Nephron (organoid): Measurements from ENCODE around the gene LAMTOR3.
"Not testable (repeated sequence)": the region's sequence is repeated elsewhere in the genome, so short reads cannot be mapped to it uniquely, and the experiment has no call there.

Experiments used
- H3K27ac Mint-ChIP-seq, 3 experiments: 2 replicates each; pipeline ENCODE4 v1.8.0; 2020; ENCODE audit warnings: mixed read lengths in 3 of 3, mild to moderate bottlenecking in 2 of 3, moderate library complexity in 1 of 3
- H3K27me3 Mint-ChIP-seq: 2 replicates; pipeline ENCODE4 v1.8.0; 2021; ENCODE audit warnings: low read depth, mild to moderate bottlenecking, moderate library complexity, mixed read lengths
- H3K36me3 Mint-ChIP-seq: 2 replicates; pipeline ENCODE4 v1.8.0; 2020; ENCODE audit warnings: low read depth, mixed read lengths
- H3K4me1 Mint-ChIP-seq: 2 replicates; pipeline ENCODE4 v1.8.0; 2020; ENCODE audit warnings: mixed read lengths
- H3K4me3 Mint-ChIP-seq, 3 experiments: 2 replicates each; pipeline ENCODE4 v1.8.0; 2020; ENCODE audit warnings: mild to moderate bottlenecking in 3 of 3, mixed read lengths in 3 of 3, moderate library complexity in 2 of 3
- H3K9me3 Mint-ChIP-seq: 2 replicates; pipeline ENCODE4 v1.8.0; 2020; ENCODE audit warnings: mixed read lengths
- TF ChIP-seq, protein P1 (sequence below), 3 experiments: fragments of 200-600 bp; sonication (generic); IDR thresholded peaks; one replicate each; pipeline ENCODE4 v1.5.0; 2021; ENCODE audit warnings: antibody characterized with exemption in 3 of 3; ENCODE audit not compliant: unreplicated experiment in 3 of 3

LAMTOR3 gene

DNA sequence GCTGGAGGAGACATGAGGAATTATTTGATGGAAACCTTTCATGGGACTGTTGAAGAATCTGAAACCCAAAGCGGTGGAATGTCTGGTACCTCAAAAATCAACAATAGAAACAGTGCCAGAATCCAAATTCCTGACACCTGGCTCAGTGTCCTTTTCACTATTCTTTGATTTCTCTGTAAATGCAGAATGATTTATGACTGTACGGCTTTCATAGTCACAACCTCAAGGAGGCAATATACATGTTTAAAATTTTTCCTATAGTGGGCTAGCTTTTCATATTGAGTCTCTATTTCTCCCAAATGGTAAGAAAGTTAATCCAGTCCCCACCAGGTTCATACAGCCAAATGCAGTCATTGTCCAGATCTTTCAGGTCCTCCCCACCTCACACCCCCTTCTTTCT, 58.3 kb downstream of the LAMTOR3 start:
- TF ChIP-seq, protein P1, sequence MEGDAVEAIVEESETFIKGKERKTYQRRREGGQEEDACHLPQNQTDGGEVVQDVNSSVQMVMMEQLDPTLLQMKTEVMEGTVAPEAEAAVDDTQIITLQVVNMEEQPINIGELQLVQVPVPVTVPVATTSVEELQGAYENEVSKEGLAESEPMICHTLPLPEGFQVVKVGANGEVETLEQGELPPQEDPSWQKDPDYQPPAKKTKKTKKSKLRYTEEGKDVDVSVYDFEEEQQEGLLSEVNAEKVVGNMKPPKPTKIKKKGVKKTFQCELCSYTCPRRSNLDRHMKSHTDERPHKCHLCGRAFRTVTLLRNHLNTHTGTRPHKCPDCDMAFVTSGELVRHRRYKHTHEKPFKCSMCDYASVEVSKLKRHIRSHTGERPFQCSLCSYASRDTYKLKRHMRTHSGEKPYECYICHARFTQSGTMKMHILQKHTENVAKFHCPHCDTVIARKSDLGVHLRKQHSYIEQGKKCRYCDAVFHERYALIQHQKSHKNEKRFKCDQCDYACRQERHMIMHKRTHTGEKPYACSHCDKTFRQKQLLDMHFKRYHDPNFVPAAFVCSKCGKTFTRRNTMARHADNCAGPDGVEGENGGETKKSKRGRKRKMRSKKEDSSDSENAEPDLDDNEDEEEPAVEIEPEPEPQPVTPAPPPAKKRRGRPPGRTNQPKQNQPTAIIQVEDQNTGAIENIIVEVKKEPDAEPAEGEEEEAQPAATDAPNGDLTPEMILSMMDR (IDR thresholded peaks at IDR 0.05; ENCODE audit: unreplicated experiment in 3 of 3), result no peak
- Mint-ChIP-seq H3K27ac (no peak overlapping the region), H3K9me3 (no peaks in the 10 kb centered on the region), H3K4me3 (no peak overlapping the region), H3K36me3 (no peaks in the 10 kb centered on the region), H3K4me1 (no peaks in the 10 kb centered on the region), H3K27me3 (no peaks in the 10 kb centered on the region)

DNA sequence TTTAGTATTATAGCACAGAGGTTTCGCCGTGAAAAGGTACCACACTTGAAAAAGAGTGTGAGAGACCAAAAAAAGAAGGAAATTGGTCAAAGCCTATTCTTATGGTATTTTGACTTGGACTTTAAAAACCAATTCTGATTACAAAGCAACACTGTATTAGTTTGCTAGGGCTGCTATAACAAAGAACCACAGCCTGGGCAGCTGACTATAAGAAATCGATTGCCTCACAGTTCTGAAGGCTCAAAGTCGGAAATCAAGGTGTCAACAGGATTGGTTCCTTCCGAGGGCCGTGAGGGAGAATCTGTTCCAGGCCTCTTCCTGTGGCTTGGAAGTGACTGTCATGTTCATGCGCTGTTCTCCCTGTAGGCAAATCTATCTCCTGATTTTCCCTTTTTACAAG, 59.7 kb downstream of the LAMTOR3 start:
- H3K9me3 Mint-ChIP-seq, result no peaks in the 10 kb centered on the region
- no peaks in the 10 kb centered on the region for H3K36me3 Mint-ChIP-seq
- no peaks in the 10 kb centered on the region for H3K4me1 Mint-ChIP-seq
- TF ChIP-seq, protein P1 (IDR thresholded peaks at IDR 0.05; ENCODE audit: unreplicated experiment in 3 of 3), result no peak
- H3K27me3 Mint-ChIP-seq, result no peaks in the 10 kb centered on the region
- no peak overlapping the region for H3K27ac Mint-ChIP-seq
- H3K4me3 Mint-ChIP-seq, result no peak overlapping the region

DNA sequence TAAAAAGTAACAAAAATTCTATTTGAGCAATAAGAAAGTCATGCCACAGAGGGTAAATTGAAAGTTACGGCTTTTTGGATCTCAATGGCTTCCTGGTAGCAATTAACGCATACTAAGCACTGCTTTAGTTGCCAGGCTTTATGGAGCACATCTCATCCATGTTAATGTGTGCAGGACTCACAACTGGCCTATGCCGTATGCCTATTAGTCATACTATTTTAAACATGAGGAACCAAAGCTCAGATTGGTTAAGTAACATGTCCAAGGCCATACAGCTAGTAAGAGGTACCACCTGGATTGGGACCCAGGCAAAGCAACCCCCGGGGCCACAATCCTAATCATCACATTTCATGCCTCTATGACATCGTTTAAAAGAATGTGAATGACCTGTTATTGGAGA, 60.5 kb downstream of the LAMTOR3 start:
- H3K27ac Mint-ChIP-seq, result no peak overlapping the region
- H3K4me3 Mint-ChIP-seq, result no peak overlapping the region
- H3K4me1 Mint-ChIP-seq, result no peaks in the 10 kb centered on the region
- TF ChIP-seq, protein P1 (IDR thresholded peaks at IDR 0.05; ENCODE audit: unreplicated experiment in 3 of 3), result no peak
- H3K9me3 Mint-ChIP-seq, result no peaks in the 10 kb centered on the region
- H3K27me3 Mint-ChIP-seq, result no peaks in the 10 kb centered on the region
- H3K36me3 Mint-ChIP-seq, result no peaks in the 10 kb centered on the region

DNA sequence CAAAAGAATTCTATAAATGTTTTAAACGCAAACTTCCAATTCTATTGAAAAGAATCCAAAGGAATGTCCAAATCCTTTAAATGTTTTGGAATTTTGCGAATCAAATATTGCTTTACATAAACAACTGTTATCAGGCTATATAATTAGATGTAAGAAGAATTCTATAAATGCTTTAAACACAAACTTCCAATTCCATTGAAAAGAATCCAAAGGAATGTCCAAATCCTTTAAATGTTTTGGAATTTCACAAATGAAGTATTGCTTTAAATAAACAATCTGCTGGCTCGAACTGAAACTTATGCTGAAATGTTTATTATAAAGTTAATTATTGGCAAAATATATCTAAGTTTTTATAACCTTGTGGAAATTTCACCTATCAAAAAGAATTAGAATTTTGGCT, 61.5 kb downstream of the LAMTOR3 start:
- no peaks in the 10 kb centered on the region for H3K36me3 Mint-ChIP-seq
- no peak overlapping the region for H3K27ac Mint-ChIP-seq
- H3K4me3 Mint-ChIP-seq, result no peak overlapping the region
- H3K4me1 Mint-ChIP-seq, result no peaks in the 10 kb centered on the region
- TF ChIP-seq, protein P1 (IDR thresholded peaks at IDR 0.05; ENCODE audit: unreplicated experiment in 3 of 3), result no peak
- no peaks in the 10 kb centered on the region for H3K27me3 Mint-ChIP-seq
- H3K9me3 Mint-ChIP-seq, result no peaks in the 10 kb centered on the region

GRCh38 chr4:99832321-99832720, 61.9 kb downstream of the LAMTOR3 start:
- peak overlapping the region in 1 of 3 experiments; percentile 38 for H3K27ac Mint-ChIP-seq
- no peaks in the 10 kb centered on the region for H3K27me3 Mint-ChIP-seq
- no peaks in the 10 kb centered on the region for H3K36me3 Mint-ChIP-seq
- TF ChIP-seq, protein P1 (IDR thresholded peaks at IDR 0.05; ENCODE audit: unreplicated experiment in 3 of 3), result no peak
- H3K9me3 Mint-ChIP-seq, result no peaks in the 10 kb centered on the region
- no peak overlapping the region for H3K4me3 Mint-ChIP-seq
- H3K4me1 Mint-ChIP-seq, result no peaks in the 10 kb centered on the region

GRCh38 chr4:99830051-99830450, 64.2 kb downstream of the LAMTOR3 start:
- not testable (repeated sequence) for H3K36me3 Mint-ChIP-seq, H3K27ac Mint-ChIP-seq, H3K4me3 Mint-ChIP-seq

More at GRCh38 chr4:99830051-99830450, 64.2 kb downstream of the LAMTOR3 start:
- H3K4me1 Mint-ChIP-seq, H3K27me3 Mint-ChIP-seq, H3K9me3 Mint-ChIP-seq: not testable (repeated sequence)
